Upper lobe of left lung (tissue), 4 donors: ENCODE data around the gene AANAT.

ENCODE experiments used
- CTCF ChIP-seq, 6 experiments: fragments of 450-650 bp in 4 of 6; fragments of 200-600 bp in 2 of 6; sonication (generic) in 2 of 6; IDR thresholded peaks; one replicate each; pipeline ENCODE4 v1.5.1; 2016 to 2019; ENCODE audit warnings: antibody characterized with exemption in 6 of 6
- POLR2A ChIP-seq, 4 donors: fragments of 450-650 bp; IDR thresholded peaks; one replicate each; pipeline ENCODE4 v1.5.1; 2016 to 2017; ENCODE audit warnings: antibody characterized with exemption in 4 of 4, mild to moderate bottlenecking in 2 of 4

- TF ChIP-seq CTCF (IDR thresholded peaks at IDR 0.05): no peak
- TF ChIP-seq POLR2A (IDR thresholded peaks at IDR 0.05): no peak
Observed at GRCh38 chr17:76420356-76421043, 46.9 kb upstream of the AANAT start.
